COR-L47 (cell line): Measurements from ENCODE around the gene RTEL1.

ENCODE experiments used
- DNase-seq: peaks from one replicate; lab custom pipeline; 2025; lab: John Stamatoyannopoulos, UW

Gene RTEL1

DNA sequence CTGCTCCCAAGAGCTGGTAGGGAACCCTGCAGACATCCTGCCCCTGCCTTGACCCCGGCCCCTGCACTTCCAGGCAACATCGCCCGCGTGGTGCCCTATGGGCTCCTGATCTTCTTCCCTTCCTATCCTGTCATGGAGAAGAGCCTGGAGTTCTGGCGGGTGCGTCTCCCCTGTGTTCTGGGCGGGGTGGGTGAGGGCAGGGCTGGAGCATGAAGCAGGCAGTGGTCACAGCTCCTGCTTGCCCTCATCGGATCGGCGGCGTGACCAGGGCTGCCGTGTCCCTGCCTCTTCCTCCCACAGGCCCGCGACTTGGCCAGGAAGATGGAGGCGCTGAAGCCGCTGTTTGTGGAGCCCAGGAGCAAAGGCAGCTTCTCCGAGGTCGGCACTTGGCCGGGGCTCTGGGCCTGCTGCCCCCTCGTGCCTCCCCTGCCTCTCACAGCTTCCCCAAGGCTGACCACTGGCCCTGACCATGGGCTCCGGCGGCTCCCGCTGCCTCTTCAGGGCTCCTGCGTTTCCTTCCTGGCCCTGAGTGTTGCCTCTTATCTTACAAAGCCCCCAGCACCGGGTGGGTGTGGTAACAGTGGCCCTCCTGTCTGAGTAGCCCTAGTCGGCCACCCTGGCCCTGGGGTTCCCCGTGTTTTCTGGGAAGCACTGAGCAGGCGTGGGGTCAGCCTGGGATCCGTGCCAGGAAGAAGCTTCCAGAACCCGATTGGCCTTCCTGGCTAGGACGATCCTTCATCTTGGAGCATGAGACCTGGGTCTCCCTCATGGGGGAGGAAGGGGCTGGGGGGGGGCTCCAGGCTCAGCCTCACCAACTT, 30.3 kb downstream of the RTEL1 start:
- DNase-seq: no peak

DNA sequence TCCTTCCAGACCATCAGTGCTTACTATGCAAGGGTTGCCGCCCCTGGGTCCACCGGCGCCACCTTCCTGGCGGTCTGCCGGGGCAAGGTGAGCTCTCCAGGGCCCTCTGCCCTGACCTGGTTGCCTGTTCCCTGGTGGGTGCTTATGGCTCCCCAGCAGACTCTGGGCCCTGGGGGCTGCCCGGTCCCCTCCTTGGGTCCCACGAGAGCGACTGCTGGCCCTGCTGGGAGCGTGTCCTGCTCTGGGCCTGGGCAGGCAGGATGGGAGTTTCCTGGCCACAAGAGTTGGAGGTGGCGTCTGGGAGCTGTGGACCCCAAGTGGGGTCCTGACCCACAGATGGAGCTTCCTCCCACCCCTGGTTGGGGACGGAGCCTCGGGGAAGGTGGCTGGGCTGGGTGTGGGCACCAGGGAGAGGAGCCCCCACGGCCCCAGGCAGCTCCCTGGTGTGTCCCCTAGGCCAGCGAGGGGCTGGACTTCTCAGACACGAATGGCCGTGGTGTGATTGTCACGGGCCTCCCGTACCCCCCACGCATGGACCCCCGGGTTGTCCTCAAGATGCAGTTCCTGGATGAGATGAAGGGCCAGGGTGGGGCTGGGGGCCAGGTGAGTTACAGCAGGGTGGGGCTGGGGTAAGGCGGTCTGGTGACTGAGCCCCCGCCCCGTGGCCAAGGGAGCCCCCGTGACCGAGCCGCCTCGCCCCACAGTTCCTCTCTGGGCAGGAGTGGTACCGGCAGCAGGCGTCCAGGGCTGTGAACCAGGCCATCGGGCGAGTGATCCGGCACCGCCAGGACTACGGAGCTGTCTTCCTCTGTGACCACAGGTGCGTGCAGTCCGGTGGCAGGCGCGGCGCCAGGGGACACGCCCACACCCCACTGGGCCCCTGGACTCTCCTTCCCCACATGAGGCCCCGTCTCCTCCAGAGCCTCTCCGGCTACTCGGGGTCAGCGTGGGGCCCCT, 31.2 kb downstream of the RTEL1 start:
- DNase-seq: no peak

DNA sequence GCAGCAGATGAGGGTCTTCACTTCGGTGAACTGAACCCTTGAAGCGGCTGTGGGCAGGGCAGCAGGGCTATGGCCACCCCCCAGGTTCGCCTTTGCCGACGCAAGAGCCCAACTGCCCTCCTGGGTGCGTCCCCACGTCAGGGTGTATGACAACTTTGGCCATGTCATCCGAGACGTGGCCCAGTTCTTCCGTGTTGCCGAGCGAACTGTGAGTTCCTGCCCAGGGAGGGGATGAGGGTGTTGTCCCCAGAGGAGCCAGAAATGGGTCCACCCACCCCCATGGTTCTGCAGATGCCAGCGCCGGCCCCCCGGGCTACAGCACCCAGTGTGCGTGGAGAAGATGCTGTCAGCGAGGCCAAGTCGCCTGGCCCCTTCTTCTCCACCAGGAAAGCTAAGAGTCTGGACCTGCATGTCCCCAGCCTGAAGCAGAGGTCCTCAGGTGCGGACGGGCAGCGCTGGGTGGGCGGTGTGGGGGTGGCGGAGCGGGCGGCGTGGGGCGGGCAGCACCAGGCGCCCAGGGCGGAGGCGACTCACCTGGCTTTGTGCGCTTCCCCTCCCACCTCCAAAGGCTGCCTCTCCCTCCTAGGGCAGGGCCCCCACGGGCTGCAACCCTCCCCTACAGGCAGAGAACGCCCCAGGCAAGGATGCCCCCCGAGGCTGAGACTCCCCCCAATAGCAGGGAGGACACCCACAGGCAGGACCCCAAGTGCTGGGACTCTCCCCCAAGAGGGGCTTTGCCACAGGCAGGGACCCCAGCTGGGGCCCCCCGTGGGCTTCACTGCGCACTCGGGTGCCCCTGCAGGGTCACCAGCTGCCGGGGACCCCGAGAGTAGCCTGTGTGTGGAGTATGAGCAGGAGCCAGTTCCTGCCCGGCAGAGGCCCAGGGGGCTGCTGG, 32.1 kb downstream of the RTEL1 start:
- no peak for DNase-seq

DNA sequence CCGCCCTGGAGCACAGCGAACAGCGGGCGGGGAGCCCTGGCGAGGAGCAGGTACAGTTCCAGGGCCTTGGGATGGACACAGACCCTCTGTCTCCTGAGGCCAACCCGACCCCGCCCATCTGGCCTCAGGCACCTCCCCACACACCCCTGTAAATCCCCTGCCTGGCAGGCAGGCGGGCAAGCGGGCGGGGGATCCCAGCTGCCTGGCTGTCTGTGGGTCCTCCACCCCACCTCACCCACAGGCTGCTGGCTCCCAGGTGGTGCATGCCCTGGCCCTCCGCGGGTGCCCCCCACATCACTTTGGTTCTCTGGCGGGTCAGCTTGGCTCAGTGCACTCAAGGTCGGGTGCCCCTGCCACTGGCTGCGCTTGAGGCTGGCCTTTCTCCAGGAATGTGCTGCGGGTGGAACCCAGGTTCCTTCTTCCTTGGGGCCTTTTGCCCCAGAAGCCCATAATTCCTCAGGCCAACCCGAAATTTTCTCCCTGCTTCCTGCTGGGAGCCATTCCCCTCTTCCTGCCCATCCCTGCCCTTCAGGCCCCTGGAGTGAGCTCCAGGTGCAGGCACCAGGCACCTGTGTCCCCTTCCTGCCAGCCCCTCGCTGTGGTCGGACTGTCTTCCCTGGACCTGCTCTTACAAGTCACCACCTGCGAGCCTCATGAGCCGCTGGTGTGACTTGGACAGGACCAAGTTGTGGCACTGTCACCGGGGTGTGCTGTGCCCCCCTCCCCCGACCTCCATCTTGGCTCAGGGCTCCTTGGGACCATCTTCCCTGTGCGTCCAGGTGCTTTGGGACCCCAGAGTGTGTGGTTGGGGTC, 33.0 kb downstream of the RTEL1 start:
- DNase-seq: no peak

DNA sequence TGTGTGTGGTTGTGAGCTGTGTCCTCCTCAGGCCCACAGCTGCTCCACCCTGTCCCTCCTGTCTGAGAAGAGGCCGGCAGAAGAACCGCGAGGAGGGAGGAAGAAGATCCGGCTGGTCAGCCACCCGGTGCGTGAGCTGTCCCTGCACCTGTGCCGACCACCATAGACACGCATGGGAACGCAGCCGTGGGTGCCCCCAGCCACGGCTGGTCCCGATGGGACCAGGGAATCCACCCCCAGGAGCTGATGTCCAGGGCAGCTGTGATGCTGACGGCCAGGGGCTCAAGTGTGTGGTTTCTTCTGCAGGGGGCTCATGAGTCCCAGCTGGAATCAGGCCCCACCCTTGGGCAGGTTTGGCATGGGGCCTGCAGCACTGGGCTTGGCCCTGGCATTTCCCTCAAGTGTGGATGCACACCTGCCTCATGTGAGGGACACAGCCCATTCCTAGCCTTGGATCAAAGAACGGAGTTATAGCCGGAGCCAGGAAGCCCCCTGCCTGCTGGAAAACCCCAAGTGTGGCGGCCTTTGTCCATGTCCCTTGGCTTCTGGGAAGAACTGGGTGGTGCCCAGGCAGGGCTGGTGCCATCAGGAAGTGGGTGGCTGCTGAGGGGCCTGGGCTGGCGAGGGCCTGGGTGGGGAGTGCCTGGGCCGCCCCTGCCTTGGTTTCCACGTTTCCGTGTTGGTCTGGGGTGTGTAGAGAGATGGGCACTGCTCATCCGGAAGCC, 33.8 kb downstream of the RTEL1 start:
- no peak for DNase-seq

DNA sequence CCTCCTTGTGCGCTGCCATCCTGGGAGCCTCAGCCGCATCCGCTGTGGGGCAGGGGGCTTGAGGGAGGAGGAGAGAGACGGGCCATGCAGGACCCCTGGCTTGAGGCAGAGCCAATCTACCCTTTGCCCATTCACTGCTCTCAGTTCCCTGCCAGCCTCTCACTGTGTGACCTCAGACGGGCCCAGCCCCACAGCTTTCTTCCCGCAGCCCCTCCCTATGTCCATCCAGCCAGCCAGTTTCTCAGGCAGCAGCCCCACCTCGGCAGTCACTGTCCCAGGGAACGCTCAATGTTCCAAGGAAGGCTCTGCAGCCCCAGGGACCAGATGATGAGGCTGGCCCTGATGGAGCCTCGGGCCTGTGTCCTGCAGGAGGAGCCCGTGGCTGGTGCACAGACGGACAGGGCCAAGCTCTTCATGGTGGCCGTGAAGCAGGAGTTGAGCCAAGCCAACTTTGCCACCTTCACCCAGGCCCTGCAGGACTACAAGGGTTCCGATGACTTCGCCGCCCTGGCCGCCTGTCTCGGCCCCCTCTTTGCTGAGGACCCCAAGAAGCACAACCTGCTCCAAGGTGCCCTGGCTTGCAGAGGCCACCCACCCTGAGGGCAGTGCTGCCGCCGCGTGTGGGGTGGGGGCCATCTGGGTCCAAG, 34.4 kb downstream of the RTEL1 start:
- no peak for DNase-seq

DNA sequence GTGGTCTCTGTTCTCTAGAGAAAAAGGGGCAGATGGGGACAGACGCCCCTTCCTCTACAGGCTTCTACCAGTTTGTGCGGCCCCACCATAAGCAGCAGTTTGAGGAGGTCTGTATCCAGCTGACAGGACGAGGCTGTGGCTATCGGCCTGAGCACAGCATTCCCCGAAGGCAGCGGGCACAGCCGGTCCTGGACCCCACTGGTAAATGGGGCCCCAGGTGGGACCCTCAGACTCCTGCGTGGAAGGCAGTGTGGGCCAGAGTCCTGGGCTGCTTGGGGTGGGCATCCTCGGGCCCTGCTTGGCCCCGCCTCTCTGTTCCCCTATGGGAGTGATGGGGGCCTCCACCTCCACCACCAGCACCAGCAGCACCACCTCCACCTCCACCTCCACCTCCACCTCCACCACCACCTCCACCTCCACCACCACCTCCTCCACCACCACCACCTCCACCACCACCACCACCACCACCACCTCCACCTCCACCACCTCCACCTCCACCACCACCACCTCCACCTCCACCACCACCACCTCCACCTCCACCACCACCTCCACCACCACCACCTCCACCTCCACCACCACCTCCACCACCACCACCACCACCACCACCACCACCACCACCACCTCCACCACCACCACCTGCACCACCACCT, 35.1 kb downstream of the RTEL1 start:
- no peak for DNase-seq

DNA sequence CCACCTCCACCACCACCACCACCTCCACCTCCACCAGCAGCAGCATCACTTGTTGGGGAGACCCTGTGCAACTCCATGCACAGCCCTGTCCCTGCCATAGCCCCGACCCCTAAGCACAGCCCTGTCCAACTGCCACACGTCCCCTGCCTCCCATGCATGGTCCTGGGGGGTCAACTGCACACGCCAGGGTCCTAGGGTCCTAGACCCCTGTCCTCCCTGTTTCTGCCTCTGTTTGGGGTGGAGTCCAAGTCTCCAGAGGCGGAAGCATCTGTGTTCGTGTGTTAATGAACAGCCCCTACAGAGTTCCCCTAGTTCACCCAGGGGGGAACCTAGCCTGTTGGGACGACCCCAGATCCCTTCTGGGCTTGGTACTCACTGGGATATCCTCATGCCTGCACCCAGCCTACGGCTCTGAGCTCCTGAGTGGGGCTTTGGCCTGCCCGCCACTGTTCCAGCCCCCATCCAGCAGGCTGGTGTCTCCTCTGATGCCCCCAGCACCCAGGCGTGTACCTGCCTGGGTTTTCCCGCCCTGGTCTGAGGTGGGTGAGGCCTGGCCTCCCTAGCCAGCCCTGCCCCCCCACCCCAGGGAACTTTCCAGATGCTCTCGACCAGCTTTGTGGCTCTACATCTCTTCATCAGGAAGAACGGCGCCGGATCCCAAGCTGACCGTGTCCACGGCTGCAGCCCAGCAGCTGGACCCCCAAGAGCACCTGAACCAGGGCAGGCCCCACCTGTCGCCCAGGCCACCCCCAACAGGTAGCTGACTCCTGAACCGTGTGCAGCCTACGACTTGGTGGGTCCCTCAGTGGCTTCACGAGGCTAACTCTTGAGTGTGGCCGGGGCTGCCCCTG, 35.8 kb downstream of the RTEL1 start:
- no peak for DNase-seq

DNA sequence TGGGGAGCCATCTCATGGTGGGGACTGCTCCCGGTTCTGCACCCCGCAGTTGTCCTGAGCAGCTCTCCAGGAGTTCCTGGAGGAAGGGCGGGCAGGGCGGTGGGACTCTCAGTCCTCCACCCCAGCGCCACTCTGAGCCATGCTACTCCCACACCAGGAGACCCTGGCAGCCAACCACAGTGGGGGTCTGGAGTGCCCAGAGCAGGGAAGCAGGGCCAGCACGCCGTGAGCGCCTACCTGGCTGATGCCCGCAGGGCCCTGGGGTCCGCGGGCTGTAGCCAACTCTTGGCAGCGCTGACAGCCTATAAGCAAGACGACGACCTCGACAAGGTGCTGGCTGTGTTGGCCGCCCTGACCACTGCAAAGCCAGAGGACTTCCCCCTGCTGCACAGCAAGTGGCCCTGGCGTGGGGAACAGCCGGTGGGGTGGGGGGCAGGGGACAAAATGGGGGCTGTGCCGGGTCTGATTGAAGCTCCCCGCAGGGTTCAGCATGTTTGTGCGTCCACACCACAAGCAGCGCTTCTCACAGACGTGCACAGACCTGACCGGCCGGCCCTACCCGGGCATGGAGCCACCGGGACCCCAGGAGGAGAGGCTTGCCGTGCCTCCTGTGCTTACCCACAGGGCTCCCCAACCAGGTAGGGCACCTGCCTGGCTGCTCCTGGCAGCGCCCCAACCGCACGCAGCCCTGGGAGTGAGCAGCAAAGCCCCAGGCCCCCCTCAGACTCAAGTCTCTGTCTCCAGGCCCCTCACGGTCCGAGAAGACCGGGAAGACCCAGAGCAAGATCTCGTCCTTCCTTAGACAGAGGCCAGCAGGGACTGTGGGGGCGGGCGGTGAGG, 36.7 kb downstream of the RTEL1 start:
- DNase-seq: no peak

DNA sequence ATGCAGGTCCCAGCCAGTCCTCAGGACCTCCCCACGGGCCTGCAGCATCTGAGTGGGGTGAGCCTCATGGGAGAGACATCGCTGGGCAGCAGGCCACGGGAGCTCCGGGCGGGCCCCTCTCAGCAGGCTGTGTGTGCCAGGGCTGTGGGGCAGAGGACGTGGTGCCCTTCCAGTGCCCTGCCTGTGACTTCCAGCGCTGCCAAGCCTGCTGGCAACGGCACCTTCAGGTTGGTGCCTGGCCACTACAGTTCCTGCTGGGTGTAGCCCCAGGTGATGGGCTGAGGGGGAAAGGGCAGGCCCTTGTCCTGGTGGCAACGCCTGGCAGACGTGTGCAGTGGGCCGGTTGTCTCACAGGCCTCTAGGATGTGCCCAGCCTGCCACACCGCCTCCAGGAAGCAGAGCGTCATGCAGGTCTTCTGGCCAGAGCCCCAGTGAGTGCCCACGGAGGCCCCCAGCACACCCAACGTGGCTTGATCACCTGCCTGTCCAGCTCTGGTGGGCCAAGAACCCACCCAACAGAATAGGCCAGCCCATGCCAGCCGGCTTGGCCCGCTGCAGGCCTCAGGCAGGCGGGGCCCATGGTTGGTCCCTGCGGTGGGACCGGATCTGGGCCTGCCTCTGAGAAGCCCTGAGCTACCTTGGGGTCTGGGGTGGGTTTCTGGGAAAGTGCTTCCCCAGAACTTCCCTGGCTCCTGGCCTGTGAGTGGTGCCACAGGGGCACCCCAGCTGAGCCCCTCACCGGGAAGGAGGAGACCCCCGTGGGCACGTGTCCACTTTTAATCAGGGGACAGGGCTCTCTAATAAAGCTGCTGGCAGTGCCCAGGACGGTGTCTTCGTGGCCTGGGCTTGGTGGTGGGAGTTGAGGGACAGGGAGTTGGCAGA, 37.6 kb downstream of the RTEL1 start:
- DNase-seq: no peak

DNA sequence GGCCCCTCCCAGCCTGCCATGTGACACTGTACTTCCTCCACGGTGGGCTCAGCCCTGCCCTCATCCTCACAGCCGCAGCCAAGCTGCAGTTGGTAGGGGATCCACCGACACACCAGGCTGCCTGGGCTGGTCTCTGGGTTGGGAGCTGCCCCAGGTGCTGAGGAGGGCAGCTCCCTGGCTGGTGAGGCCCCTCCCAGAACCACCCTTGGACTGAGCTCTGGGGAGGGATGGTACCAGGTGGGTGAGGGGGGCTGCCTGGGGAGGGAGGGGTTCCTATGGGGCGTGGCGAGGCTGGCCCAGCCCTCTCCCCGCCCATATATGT, 38.2 kb downstream of the RTEL1 start:
- no peak for DNase-seq

DNA sequence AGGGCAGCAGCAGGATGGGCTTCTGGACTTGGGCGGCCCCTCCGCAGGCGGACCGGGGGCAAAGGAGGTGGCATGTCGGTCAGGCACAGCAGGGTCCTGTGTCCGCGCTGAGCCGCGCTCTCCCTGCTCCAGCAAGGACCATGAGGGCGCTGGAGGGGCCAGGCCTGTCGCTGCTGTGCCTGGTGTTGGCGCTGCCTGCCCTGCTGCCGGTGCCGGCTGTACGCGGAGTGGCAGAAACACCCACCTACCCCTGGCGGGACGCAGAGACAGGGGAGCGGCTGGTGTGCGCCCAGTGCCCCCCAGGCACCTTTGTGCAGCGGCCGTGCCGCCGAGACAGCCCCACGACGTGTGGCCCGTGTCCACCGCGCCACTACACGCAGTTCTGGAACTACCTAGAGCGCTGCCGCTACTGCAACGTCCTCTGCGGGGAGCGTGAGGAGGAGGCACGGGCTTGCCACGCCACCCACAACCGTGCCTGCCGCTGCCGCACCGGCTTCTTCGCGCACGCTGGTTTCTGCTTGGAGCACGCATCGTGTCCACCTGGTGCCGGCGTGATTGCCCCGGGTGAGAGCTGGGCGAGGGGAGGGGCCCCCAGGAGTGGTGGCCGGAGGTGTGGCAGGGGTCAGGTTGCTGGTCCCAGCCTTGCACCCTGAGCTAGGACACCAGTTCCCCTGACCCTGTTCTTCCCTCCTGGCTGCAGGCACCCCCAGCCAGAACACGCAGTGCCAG, 38.7 kb downstream of the RTEL1 start, which contains the start of gene TNFRSF6B:
TNFRSF6B (plus strand) TSS at position 25 of the 729 bp plus-strand sequence; CDS start at position 141, 116 bp downstream.
- DNase-seq: no peak

DNA sequence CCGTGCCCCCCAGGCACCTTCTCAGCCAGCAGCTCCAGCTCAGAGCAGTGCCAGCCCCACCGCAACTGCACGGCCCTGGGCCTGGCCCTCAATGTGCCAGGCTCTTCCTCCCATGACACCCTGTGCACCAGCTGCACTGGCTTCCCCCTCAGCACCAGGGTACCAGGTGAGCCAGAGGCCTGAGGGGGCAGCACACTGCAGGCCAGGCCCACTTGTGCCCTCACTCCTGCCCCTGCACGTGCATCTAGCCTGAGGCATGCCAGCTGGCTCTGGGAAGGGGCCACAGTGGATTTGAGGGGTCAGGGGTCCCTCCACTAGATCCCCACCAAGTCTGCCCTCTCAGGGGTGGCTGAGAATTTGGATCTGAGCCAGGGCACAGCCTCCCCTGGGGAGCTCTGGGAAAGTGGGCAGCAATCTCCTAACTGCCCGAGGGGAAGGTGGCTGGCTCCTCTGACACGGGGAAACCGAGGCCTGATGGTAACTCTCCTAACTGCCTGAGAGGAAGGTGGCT, 39.3 kb downstream of the RTEL1 start:
- DNase-seq: no peak

DNA sequence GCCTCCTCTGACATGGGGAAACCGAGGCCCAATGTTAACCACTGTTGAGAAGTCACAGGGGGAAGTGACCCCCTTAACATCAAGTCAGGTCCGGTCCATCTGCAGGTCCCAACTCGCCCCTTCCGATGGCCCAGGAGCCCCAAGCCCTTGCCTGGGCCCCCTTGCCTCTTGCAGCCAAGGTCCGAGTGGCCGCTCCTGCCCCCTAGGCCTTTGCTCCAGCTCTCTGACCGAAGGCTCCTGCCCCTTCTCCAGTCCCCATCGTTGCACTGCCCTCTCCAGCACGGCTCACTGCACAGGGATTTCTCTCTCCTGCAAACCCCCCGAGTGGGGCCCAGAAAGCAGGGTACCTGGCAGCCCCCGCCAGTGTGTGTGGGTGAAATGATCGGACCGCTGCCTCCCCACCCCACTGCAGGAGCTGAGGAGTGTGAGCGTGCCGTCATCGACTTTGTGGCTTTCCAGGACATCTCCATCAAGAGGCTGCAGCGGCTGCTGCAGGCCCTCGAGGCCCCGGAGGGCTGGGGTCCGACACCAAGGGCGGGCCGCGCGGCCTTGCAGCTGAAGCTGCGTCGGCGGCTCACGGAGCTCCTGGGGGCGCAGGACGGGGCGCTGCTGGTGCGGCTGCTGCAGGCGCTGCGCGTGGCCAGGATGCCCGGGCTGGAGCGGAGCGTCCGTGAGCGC, 39.9 kb downstream of the RTEL1 start:
- no peak for DNase-seq
